Ectodermal cell (in vitro differentiated cells): ENCODE data around the gene DMXL1.

Experiments
- H3K27ac ChIP-seq: 2 replicates; pipeline ENCODE4 v1.7.0; 2013; ENCODE audit warnings: mild to moderate bottlenecking, low read depth, low read length; ENCODE audit not compliant: insufficient read depth, poor library complexity, severe bottlenecking
- H3K27me3 ChIP-seq: 2 replicates; pipeline ENCODE4 v1.7.0; 2013; ENCODE audit warnings: mild to moderate bottlenecking, low read length; ENCODE audit not compliant: insufficient read depth, control insufficient read depth, poor library complexity, severe bottlenecking
- H3K36me3 ChIP-seq: one replicate; pipeline ENCODE4 v1.7.0; 2013; ENCODE audit warnings: low read length; ENCODE audit not compliant: control insufficient read depth, insufficient read depth
- H3K4me1 ChIP-seq: one replicate; pipeline ENCODE4 v1.7.0; 2013; ENCODE audit warnings: low read length; ENCODE audit not compliant: control insufficient read depth, insufficient read depth
- H3K4me3 ChIP-seq: 2 replicates; pipeline ENCODE4 v1.7.0; 2013; ENCODE audit warnings: low read depth, low read length, control low read depth; ENCODE audit not compliant: insufficient read depth
- H3K9me3 ChIP-seq: 2 replicates; pipeline ENCODE4 v1.7.0; 2013; ENCODE audit warnings: mild to moderate bottlenecking, low read length, moderate library complexity; ENCODE audit not compliant: control insufficient read depth
- WGBS, 2 experiments: methylation state at CpG; one replicate each; pipeline ENCODE4 v1.1.7; 2013; ENCODE audit warnings: missing lambda C conversion rate in 2 of 2; 5-methylcytosine and 5-hydroxymethylcytosine counted together

Gene DMXL1

DNA sequence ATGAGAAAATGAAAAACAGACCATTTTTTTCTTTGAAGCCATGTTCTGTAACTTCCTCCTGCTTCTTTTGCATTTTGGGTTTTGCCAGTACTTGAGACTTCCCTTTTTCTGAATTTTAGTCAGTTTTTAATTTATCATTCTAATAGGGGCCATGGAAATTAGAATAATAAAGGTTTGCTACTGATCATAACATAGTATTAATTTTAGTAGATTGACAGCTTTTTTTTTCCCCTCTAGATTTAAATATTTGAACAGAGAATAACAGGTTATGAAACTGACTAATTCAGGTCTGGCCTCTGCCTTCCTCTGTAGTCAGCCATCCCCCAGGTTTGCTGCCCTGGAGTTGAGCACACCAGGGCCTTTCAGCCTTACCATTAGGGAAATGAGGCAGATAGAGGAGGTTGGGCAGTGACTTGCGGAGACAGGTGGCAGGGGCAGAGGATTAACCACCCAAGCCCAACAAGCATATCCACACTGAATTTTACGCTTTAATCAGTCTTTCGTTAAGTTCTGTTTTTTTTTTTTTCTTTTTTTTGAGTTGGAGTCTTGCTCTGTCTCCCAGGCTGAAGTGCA lies 204.8 kb downstream of the DMXL1 start:
- 85 to 88% methylated on average over 2 to 3 of the region's 3 CpGs for WGBS, 2 experiments
- H3K4me1 ChIP-seq, result peaks cover 5% of the 10 kb centered on the region
- no peak overlapping the region for H3K4me3 ChIP-seq
- H3K27me3 ChIP-seq, result no peaks in the 10 kb centered on the region
- H3K36me3 ChIP-seq, result no peaks in the 10 kb centered on the region
- no peaks in the 10 kb centered on the region for H3K9me3 ChIP-seq
- no peak overlapping the region for H3K27ac ChIP-seq

GRCh38 chr5:119276978-119277377 lies 206.1 kb downstream of the DMXL1 start:
- H3K9me3 ChIP-seq, result no peaks in the 10 kb centered on the region
- 90 to 100% methylated on average over 2 to 3 of the region's 5 CpGs for WGBS, 2 experiments

GRCh38 chr5:119279093-119279492 lies 208.2 kb downstream of the DMXL1 start:
- H3K36me3 ChIP-seq, result no peaks in the 10 kb centered on the region

More at GRCh38 chr5:119276978-119277377, 206.1 kb downstream of the DMXL1 start:
- Histone ChIP-seq H3K27me3 (no peaks in the 10 kb centered on the region), H3K27ac (no peak overlapping the region), H3K36me3 (no peaks in the 10 kb centered on the region), H3K4me1 (peaks cover 5% of the 10 kb centered on the region), H3K4me3 (no peak overlapping the region)

DNA sequence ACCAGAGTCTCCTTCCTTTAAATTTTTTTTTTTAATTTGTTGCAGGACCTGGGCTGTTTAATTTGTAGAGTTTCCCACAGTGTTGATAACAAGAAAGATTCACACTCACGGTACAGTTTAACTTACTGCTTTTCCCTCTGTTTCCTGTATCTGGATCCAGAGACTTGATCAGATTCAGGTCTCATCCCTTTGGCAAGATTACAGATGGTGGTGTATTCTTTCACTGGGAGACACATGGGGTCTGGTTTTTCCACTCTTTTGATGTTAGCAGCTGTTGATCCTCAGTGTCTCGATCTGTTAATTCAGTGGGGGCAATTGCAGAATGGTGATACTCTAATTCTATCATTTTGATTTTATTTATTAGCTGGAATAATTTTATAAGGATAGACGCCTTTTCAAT lies 209.5 kb downstream of the DMXL1 start:
- H3K27ac ChIP-seq, result no peak overlapping the region
- 91 to 97% methylated on average over 2 to 3 of the region's 3 CpGs for WGBS, 2 experiments
- no peaks in the 10 kb centered on the region for H3K4me1 ChIP-seq
- H3K4me3 ChIP-seq, result no peak overlapping the region
- no peaks in the 10 kb centered on the region for H3K9me3 ChIP-seq
- H3K27me3 ChIP-seq, result no peaks in the 10 kb centered on the region
- no peaks in the 10 kb centered on the region for H3K36me3 ChIP-seq

More at GRCh38 chr5:119279093-119279492, 208.2 kb downstream of the DMXL1 start:
- H3K4me1 ChIP-seq, result no peaks in the 10 kb centered on the region
- no peak overlapping the region for H3K4me3 ChIP-seq
- H3K27ac ChIP-seq, result no peak overlapping the region
- 61 to 62% methylated on average over 1 of the region's 1 CpG for WGBS, 2 experiments
- no peaks in the 10 kb centered on the region for H3K27me3 ChIP-seq
- no peaks in the 10 kb centered on the region for H3K9me3 ChIP-seq

- H3K4me3 ChIP-seq, result no peak overlapping the region
- H3K27ac ChIP-seq, result no peak overlapping the region
- 90 to 97% methylated on average over 2 of the region's 2 CpGs for WGBS, 2 experiments
- H3K27me3 ChIP-seq, result no peaks in the 10 kb centered on the region
- H3K36me3 ChIP-seq, result no peaks in the 10 kb centered on the region
- H3K9me3 ChIP-seq, result no peaks in the 10 kb centered on the region
- no peaks in the 10 kb centered on the region for H3K4me1 ChIP-seq
Observed at GRCh38 chr5:119282628-119283027, 211.7 kb downstream of the DMXL1 start.

DNA sequence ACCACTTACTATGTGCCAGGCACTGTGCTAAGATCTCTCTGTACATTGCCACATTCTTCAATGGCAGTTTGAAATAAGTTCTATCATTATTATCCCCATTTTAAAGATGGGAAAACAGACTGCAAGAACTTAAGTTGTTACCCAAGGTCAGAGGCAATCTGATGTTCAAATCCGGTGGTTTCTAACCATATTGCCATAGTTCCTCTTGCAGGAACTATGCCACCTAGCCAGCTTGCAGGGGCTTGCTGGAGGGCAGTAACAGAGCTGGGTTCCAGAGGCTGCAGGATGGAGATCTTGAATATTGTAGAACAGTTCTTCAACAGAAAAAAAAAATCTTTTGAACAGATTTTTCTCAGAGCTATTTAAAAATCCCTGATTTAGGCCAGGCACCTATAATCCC lies 213.1 kb downstream of the DMXL1 start:
- no peak overlapping the region for H3K4me3 ChIP-seq
- no peaks in the 10 kb centered on the region for H3K27me3 ChIP-seq
- H3K4me1 ChIP-seq, result no peaks in the 10 kb centered on the region
- 91 to 94% methylated on average over 1 of the region's 1 CpG for WGBS, 2 experiments
- no peaks in the 10 kb centered on the region for H3K9me3 ChIP-seq
- no peak overlapping the region for H3K27ac ChIP-seq
- no peaks in the 10 kb centered on the region for H3K36me3 ChIP-seq

- 92 to 96% methylated on average over 5 of the region's 5 CpGs for WGBS, 2 experiments
Observed at GRCh38 chr5:119285070-119285916, 214.4 kb downstream of the DMXL1 start.

GRCh38 chr5:119286511-119287488 lies 215.9 kb downstream of the DMXL1 start:
- no peaks in the 10 kb centered on the region for H3K27me3 ChIP-seq
- H3K27ac ChIP-seq, result no peak overlapping the region
- 89 to 92% methylated on average over 7 of the region's 8 CpGs for WGBS, 2 experiments
- no peaks in the 10 kb centered on the region for H3K9me3 ChIP-seq
- no peak overlapping the region for H3K4me3 ChIP-seq
- H3K4me1 ChIP-seq, result peaks cover 6% of the 10 kb centered on the region
- no peaks in the 10 kb centered on the region for H3K36me3 ChIP-seq

More at GRCh38 chr5:119285070-119285916, 214.4 kb downstream of the DMXL1 start:
- H3K36me3 ChIP-seq, result no peaks in the 10 kb centered on the region
- H3K4me1 ChIP-seq, result no peaks in the 10 kb centered on the region
- H3K9me3 ChIP-seq, result no peaks in the 10 kb centered on the region
- no peaks in the 10 kb centered on the region for H3K27me3 ChIP-seq
- no peak overlapping the region for H3K27ac ChIP-seq
- no peak overlapping the region for H3K4me3 ChIP-seq

GRCh38 chr5:119287547-119288111 lies 216.7 kb downstream of the DMXL1 start:
- WGBS, 2 experiments, result 51 to 83% methylated on average over 2 to 3 of the region's 3 CpGs
- H3K27ac ChIP-seq, result no peak overlapping the region
- H3K9me3 ChIP-seq, result no peaks in the 10 kb centered on the region
- no peaks in the 10 kb centered on the region for H3K27me3 ChIP-seq
- peaks cover 9% of the 10 kb centered on the region for H3K4me1 ChIP-seq
- no peak overlapping the region for H3K4me3 ChIP-seq
- no peaks in the 10 kb centered on the region for H3K36me3 ChIP-seq
